Measurements from ENCODE around the gene DPP6. TPM values are rescaled to one million over a fixed set of nuclear protein-coding genes. Genes with fewer than 3 reads are reported as not detected.

Gene DPP6
- total and polyA plus RNA-seq, 2 experiments from 2014 or later = 0.20 to 0.44 TPM

DNA sequence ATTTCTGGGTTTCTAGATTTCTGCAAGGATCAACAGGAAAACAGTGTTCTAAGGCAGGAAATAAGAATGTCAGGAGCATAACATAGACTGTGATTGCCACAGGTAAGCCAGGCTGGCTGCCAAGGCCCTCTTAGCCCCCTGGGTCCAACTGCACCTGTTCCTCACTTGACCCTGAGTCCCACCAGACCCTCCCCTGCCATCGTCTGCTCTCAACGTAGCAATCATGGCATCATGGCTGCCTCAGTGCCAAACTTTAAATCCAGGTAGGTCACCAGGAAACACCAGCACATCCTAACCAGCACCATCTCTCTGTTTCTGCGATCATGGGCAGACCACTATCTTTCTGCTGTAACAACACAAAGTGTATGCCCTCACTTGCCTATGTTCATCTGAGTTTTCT lies 683.6 kb downstream of the DPP6 start:
- no peak overlapping the region for H2AFZ ChIP-seq
- TF ChIP-seq, protein P1, sequence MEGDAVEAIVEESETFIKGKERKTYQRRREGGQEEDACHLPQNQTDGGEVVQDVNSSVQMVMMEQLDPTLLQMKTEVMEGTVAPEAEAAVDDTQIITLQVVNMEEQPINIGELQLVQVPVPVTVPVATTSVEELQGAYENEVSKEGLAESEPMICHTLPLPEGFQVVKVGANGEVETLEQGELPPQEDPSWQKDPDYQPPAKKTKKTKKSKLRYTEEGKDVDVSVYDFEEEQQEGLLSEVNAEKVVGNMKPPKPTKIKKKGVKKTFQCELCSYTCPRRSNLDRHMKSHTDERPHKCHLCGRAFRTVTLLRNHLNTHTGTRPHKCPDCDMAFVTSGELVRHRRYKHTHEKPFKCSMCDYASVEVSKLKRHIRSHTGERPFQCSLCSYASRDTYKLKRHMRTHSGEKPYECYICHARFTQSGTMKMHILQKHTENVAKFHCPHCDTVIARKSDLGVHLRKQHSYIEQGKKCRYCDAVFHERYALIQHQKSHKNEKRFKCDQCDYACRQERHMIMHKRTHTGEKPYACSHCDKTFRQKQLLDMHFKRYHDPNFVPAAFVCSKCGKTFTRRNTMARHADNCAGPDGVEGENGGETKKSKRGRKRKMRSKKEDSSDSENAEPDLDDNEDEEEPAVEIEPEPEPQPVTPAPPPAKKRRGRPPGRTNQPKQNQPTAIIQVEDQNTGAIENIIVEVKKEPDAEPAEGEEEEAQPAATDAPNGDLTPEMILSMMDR (IDR thresholded peaks at IDR 0.05; ENCODE audit: poor library complexity) = no peak
- TF ChIP-seq EZH2 (IDR thresholded peaks at IDR 0.05; ENCODE audit: borderline replicate concordance) (no peak), EZH2phosphoT487 (IDR thresholded peaks at IDR 0.05; ENCODE audit: low read depth, severe bottlenecking, unreplicated experiment) (no peak)
- no peak overlapping the region for H3K4me3 ChIP-seq
- H3K79me2 ChIP-seq = no peaks in the 10 kb centered on the region
- no peaks in the 10 kb centered on the region for H3K9me2 ChIP-seq (replicated peaks; ENCODE audit: insufficient read depth)
- WGBS (ENCODE audit: low lambda C conversion rate, missing lambda C conversion rate) = 85% methylated on average over 3 of the region's 3 CpGs
- H3K4me1 ChIP-seq (ENCODE audit: insufficient read depth) = no peaks in the 10 kb centered on the region
- no peaks in the 10 kb centered on the region for H4K20me1 ChIP-seq (ENCODE audit: insufficient read depth, poor library complexity, severe bottlenecking)
- no peak overlapping the region for H3K4me2 ChIP-seq
- H3K9me3 ChIP-seq (ENCODE audit: low read depth) = no peaks in the 10 kb centered on the region
- no peaks in the 10 kb centered on the region for H3K27me3 ChIP-seq
- H3K36me3 ChIP-seq (replicated peaks; ENCODE audit: insufficient read depth, low read depth) = no peaks in the 10 kb centered on the region
- H3K27ac ChIP-seq = no peak overlapping the region
- DNase-seq (ENCODE audit: low spot score) = no peak

DNA sequence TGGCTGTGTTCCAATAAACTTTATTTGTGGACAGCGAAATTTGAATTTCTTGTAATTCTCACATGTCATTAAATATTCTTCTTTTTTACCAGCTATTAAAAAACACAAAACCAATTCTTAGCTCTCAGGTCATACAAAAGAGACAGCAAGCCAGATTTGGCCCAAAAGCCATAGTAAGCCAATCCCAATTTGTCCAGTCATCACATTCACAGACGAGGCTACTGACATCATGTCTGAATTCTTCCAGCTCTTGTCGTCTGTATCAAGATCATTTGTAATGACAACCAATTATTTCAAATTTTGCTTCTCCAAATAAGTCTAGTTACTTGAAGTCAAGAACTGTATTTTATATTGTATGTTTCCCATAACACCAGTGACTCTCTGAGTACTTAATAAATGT lies 684.2 kb downstream of the DPP6 start:
- WGBS (ENCODE audit: low lambda C conversion rate, missing lambda C conversion rate) = 86% methylated on average over 3 of the region's 3 CpGs
- no peaks in the 10 kb centered on the region for H3K27me3 ChIP-seq
- H4K20me1 ChIP-seq (ENCODE audit: insufficient read depth, poor library complexity, severe bottlenecking) = no peaks in the 10 kb centered on the region
- no peaks in the 10 kb centered on the region for H3K79me2 ChIP-seq
- no peaks in the 10 kb centered on the region for H3K36me3 ChIP-seq (replicated peaks; ENCODE audit: insufficient read depth, low read depth)
- no peak overlapping the region for H3K4me2 ChIP-seq
- H3K27ac ChIP-seq = no peak overlapping the region
- TF ChIP-seq, protein P1 (IDR thresholded peaks at IDR 0.05; ENCODE audit: poor library complexity) = no peak
- no peak for TF ChIP-seq EZH2phosphoT487 (IDR thresholded peaks at IDR 0.05; ENCODE audit: low read depth, severe bottlenecking, unreplicated experiment)
- TF ChIP-seq EZH2 (IDR thresholded peaks at IDR 0.05; ENCODE audit: borderline replicate concordance) = no peak
- H3K4me3 ChIP-seq = no peak overlapping the region
- H3K4me1 ChIP-seq (ENCODE audit: insufficient read depth) = no peaks in the 10 kb centered on the region
- H3K9me3 ChIP-seq (ENCODE audit: low read depth) = no peaks in the 10 kb centered on the region
- no peak for DNase-seq (ENCODE audit: low spot score)
- no peaks in the 10 kb centered on the region for H3K9me2 ChIP-seq (replicated peaks; ENCODE audit: insufficient read depth)
- no peak overlapping the region for H2AFZ ChIP-seq

DNA sequence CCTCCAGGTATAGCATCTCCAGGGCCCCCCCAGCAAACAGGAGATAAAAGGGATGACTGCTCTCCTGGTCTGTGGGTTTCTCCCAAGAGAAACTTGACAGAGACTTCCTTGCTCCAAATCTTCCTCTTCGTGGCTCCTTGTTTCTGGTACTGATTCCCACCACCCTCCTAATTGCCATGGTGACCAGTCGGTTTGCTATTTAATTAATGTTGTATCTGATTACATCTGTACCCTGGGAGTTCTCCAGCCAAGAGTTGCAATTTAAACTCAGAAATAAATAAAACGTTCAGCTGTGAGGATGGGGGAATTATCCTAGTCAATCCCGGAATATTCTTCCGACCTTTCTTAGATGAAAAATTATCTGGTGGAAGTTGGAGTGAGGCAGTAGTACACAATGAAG lies 686.0 kb downstream of the DPP6 start:
- no peaks in the 10 kb centered on the region for H3K4me1 ChIP-seq (ENCODE audit: insufficient read depth)
- no peak overlapping the region for H3K4me2 ChIP-seq
- no peak overlapping the region for H3K27ac ChIP-seq
- H3K9me3 ChIP-seq (ENCODE audit: low read depth) = no peaks in the 10 kb centered on the region
- no peak overlapping the region for H2AFZ ChIP-seq
- H3K79me2 ChIP-seq = no peaks in the 10 kb centered on the region
- H4K20me1 ChIP-seq (ENCODE audit: insufficient read depth, poor library complexity, severe bottlenecking) = no peaks in the 10 kb centered on the region
- TF ChIP-seq EZH2 (IDR thresholded peaks at IDR 0.05; ENCODE audit: borderline replicate concordance) (no peak), EZH2phosphoT487 (IDR thresholded peaks at IDR 0.05; ENCODE audit: low read depth, severe bottlenecking, unreplicated experiment) (no peak)
- TF ChIP-seq, protein P1 (IDR thresholded peaks at IDR 0.05; ENCODE audit: poor library complexity) = no peak
- no peaks in the 10 kb centered on the region for H3K27me3 ChIP-seq
- H3K36me3 ChIP-seq (replicated peaks; ENCODE audit: insufficient read depth, low read depth) = no peaks in the 10 kb centered on the region
- WGBS (ENCODE audit: low lambda C conversion rate, missing lambda C conversion rate) = 82% methylated on average over 5 of the region's 5 CpGs
- no peaks in the 10 kb centered on the region for H3K9me2 ChIP-seq (replicated peaks; ENCODE audit: insufficient read depth)
- no peak overlapping the region for H3K4me3 ChIP-seq
- DNase-seq (ENCODE audit: low spot score) = no peak

DNA sequence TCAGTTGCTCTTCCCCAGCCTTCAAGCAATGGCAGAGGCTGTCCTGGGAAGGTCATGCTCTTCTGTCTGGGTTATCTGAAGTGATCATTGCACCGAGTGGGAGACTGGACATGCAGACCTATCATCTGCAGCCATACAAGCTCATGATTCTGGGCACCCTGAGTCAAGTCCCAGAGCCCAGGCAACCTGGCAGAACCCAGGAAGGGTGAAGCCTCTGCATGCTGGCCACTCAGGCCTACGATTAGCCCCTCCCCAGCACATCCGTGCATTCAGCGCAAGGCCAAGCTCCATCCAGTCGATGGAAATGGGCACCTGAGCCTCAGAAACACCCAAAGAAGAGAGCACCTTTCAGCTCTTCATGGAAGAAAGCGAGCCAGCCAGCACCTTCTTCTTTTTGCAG lies 688.9 kb downstream of the DPP6 start:
- Histone ChIP-seq H4K20me1 (ENCODE audit: insufficient read depth, poor library complexity, severe bottlenecking) (no peaks in the 10 kb centered on the region), H3K27ac (no peak overlapping the region), H2AFZ (no peak overlapping the region), H3K36me3 (replicated peaks; ENCODE audit: insufficient read depth, low read depth) (no peaks in the 10 kb centered on the region), H3K9me2 (replicated peaks; ENCODE audit: insufficient read depth) (no peaks in the 10 kb centered on the region), H3K27me3 (no peaks in the 10 kb centered on the region), H3K79me2 (no peaks in the 10 kb centered on the region), H3K4me2 (no peak overlapping the region), H3K4me1 (ENCODE audit: insufficient read depth) (no peaks in the 10 kb centered on the region), H3K4me3 (no peak overlapping the region), H3K9me3 (ENCODE audit: low read depth) (no peaks in the 10 kb centered on the region)
- WGBS (ENCODE audit: low lambda C conversion rate, missing lambda C conversion rate) = 88% methylated on average over 6 of the region's 6 CpGs
- DNase-seq (ENCODE audit: low spot score) = no peak
- no peak for TF ChIP-seq EZH2 (IDR thresholded peaks at IDR 0.05; ENCODE audit: borderline replicate concordance)
- TF ChIP-seq, protein P1 (IDR thresholded peaks at IDR 0.05; ENCODE audit: poor library complexity) = no peak
- no peak for TF ChIP-seq EZH2phosphoT487 (IDR thresholded peaks at IDR 0.05; ENCODE audit: low read depth, severe bottlenecking, unreplicated experiment)
